GM18507 (cell line): ENCODE measurements around the gene PAN3.

Source experiments
- DNase-seq: peaks from one replicate; pipeline ENCODE4 v3.0.0; 2011; ENCODE audit warnings: low read depth; ENCODE audit not compliant: insufficient read length; ENCODE audit errors: extremely low spot score
- FAIRE-seq: peaks from 2 replicates; lab custom pipeline; 2011; peaks lifted over from hg19 to GRCh38; lab: Jason Lieb, UNC

PAN3 gene

GRCh38 chr13:28185256-28185655 is 46.9 kb downstream of the PAN3 start:
- FAIRE-seq (no peak), DNase-seq (no peak)

GRCh38 chr13:28199089-28199488 is 60.7 kb downstream of the PAN3 start:
- no peak for FAIRE-seq
- DNase-seq: no peak

- FAIRE-seq (no peak), DNase-seq (no peak)
Measured at GRCh38 chr13:28204043-28204442, 65.7 kb downstream of the PAN3 start.

GRCh38 chr13:28204690-28205443 is 66.5 kb downstream of the PAN3 start:
- no peak for DNase-seq
- FAIRE-seq: peak; percentile 71

- FAIRE-seq (no peak), DNase-seq (no peak)
Measured at GRCh38 chr13:28218679-28219078, 80.3 kb downstream of the PAN3 start.

- FAIRE-seq (no peak), DNase-seq (no peak)
Measured at GRCh38 chr13:28219408-28220099, 81.2 kb downstream of the PAN3 start.

GRCh38 chr13:28220166-28220565 is 81.8 kb downstream of the PAN3 start:
- DNase-seq: no peak
- FAIRE-seq: no peak

- FAIRE-seq (peak; percentile 5), DNase-seq (no peak)
Measured at GRCh38 chr13:28229522-28230411, 91.4 kb downstream of the PAN3 start.

- DNase-seq (no peak), FAIRE-seq (no peak)
Measured at GRCh38 chr13:28231642-28232041, 93.3 kb downstream of the PAN3 start.

GRCh38 chr13:28237944-28238343 is 99.6 kb downstream of the PAN3 start:
- no peak for FAIRE-seq
- no peak for DNase-seq

- DNase-seq (no peak), FAIRE-seq (no peak)
Measured at GRCh38 chr13:28239374-28239773, 101.0 kb downstream of the PAN3 start.

- FAIRE-seq: no peak
- DNase-seq: no peak
Measured at GRCh38 chr13:28245465-28245864, 107.1 kb downstream of the PAN3 start.

- FAIRE-seq: no peak
- DNase-seq: no peak
Measured at GRCh38 chr13:28246891-28247290, 108.5 kb downstream of the PAN3 start.

- FAIRE-seq: no peak
Measured at GRCh38 chr13:28248080-28248479, 109.7 kb downstream of the PAN3 start.

GRCh38 chr13:28250542-28250941 is 112.2 kb downstream of the PAN3 start:
- FAIRE-seq (no peak), DNase-seq (no peak)

More at GRCh38 chr13:28248080-28248479, 109.7 kb downstream of the PAN3 start:
- DNase-seq: no peak

GRCh38 chr13:28251466-28251865 is 113.1 kb downstream of the PAN3 start:
- FAIRE-seq (peak; percentile 38), DNase-seq (no peak)

- DNase-seq (no peak), FAIRE-seq (no peak)
Measured at GRCh38 chr13:28252547-28252946, 114.2 kb downstream of the PAN3 start.

GRCh38 chr13:28257305-28257704 is 119.0 kb downstream of the PAN3 start:
- DNase-seq (no peak), FAIRE-seq (no peak)

- FAIRE-seq: no peak
- no peak for DNase-seq
Measured at GRCh38 chr13:28258417-28258816, 120.1 kb downstream of the PAN3 start.

- FAIRE-seq (no peak), DNase-seq (no peak)
Measured at GRCh38 chr13:28267497-28267896, 129.2 kb downstream of the PAN3 start.
